HG03103 (cell line): ENCODE data around the gene AMHR2.
A peak's percentile ranks its signal among the peaks of the same experiment; 100 is the strongest.
"Not testable (repeated sequence)": the region's sequence is repeated elsewhere in the genome, so short reads cannot be mapped to it uniquely, and the experiment has no call there.

Experiments used
- ATAC-seq: cut with Tn5 transposase; IDR thresholded peaks from one replicate; pipeline ENCODE4 v1.9.1; 2021; ENCODE audit warnings: low read depth; ENCODE audit not compliant: unreplicated experiment

The AMHR2 gene

GRCh38 chr12:53423597-53423996 lies at the start of gene AMHR2:
Gene AMHR2, plus strand, starts transcription at chr12:53423855. Its CDS starts 80 bp downstream, at chr12:53423935.
- no peak for ATAC-seq

GRCh38 chr12:53374277-53374676 lies 49.4 kb upstream of the AMHR2 start:
- not testable (repeated sequence) for ATAC-seq

GRCh38 chr12:53376747-53377146 lies 46.9 kb upstream of the AMHR2 start:
- no peak for ATAC-seq

GRCh38 chr12:53378222-53378621 lies 45.4 kb upstream of the AMHR2 start:
- no peak for ATAC-seq

GRCh38 chr12:53378724-53379388 lies 44.8 kb upstream of the AMHR2 start:
- no peak for ATAC-seq

- ATAC-seq, result peak; percentile 61
Observed at GRCh38 chr12:53379389-53380103, 44.1 kb upstream of the AMHR2 start.

GRCh38 chr12:53380104-53380793 lies 43.4 kb upstream of the AMHR2 start, which contains the start of gene SP1:
Gene SP1, plus strand, starts transcription at chr12:53380176. Its CDS starts 116 bp downstream, at chr12:53380292.
- ATAC-seq, result peak; percentile 23

GRCh38 chr12:53380794-53381730 lies 42.6 kb upstream of the AMHR2 start:
- ATAC-seq, result no peak

GRCh38 chr12:53381731-53382630 lies 41.7 kb upstream of the AMHR2 start:
- ATAC-seq, result no peak

GRCh38 chr12:53383258-53383657 lies 40.4 kb upstream of the AMHR2 start:
- no peak for ATAC-seq

GRCh38 chr12:53386381-53386780 lies 37.3 kb upstream of the AMHR2 start:
- ATAC-seq, result not testable (repeated sequence)

- ATAC-seq, result no peak
Observed at GRCh38 chr12:53388932-53389331, 34.7 kb upstream of the AMHR2 start.

- no peak for ATAC-seq
Observed at GRCh38 chr12:53389702-53390101, 34.0 kb upstream of the AMHR2 start.

- no peak for ATAC-seq
Observed at GRCh38 chr12:53391724-53392123, 31.9 kb upstream of the AMHR2 start.

GRCh38 chr12:53399896-53400295 lies 23.8 kb upstream of the AMHR2 start:
- no peak for ATAC-seq

GRCh38 chr12:53402351-53402750 lies 21.3 kb upstream of the AMHR2 start:
- not testable (repeated sequence) for ATAC-seq

GRCh38 chr12:53402871-53403270 lies 20.8 kb upstream of the AMHR2 start:
- no peak for ATAC-seq

GRCh38 chr12:53410951-53411350 lies 12.7 kb upstream of the AMHR2 start:
- no peak for ATAC-seq

GRCh38 chr12:53413485-53414204 lies 10.0 kb upstream of the AMHR2 start:
- ATAC-seq, result no peak
